DOHH2 (cell line): ENCODE results near the gene TBATA.

Experiments used
- H3F3A ChIP-seq: fragments of 200-600 bp; sonication (generic), shearing (Covaris generic); 2 replicates; pipeline ENCODE4 v1.6.0; 2016; ENCODE audit warnings: antibody characterized with exemption, mild to moderate bottlenecking; ENCODE audit not compliant: control insufficient read depth, insufficient read depth
- H3K27ac ChIP-seq: fragments of 200-600 bp; sonication (generic); 2 replicates; pipeline ENCODE4 v1.5.1; 2014; ENCODE audit warnings: low read depth, mild to moderate bottlenecking, low read length, moderate library complexity
- H3K27me3 ChIP-seq: fragments of 200-600 bp; sonication (generic); 2 replicates; pipeline ENCODE4 v1.6.1; 2014; ENCODE audit warnings: mild to moderate bottlenecking, low read length, mixed read lengths; ENCODE audit not compliant: control insufficient read depth
- H3K36me3 ChIP-seq: fragments of 200-600 bp; sonication (generic); 2 replicates; pipeline ENCODE4 v1.6.1; 2014; ENCODE audit warnings: mild to moderate bottlenecking, low read length, moderate library complexity, mixed read lengths; ENCODE audit not compliant: control insufficient read depth
- H3K4me1 ChIP-seq: fragments of 200-600 bp; sonication (generic); 2 replicates; pipeline ENCODE4 v1.6.1; 2014; ENCODE audit warnings: mild to moderate bottlenecking, low read length, mixed read lengths; ENCODE audit not compliant: control insufficient read depth
- H3K4me2 ChIP-seq: fragments of 200-600 bp; sonication (generic); 2 replicates; pipeline ENCODE4 v1.6.0; 2014; ENCODE audit warnings: mild to moderate bottlenecking, low read length, moderate library complexity
- H3K4me3 ChIP-seq: fragments of 200-600 bp; sonication (generic); 2 replicates; pipeline ENCODE4 v1.5.1; 2014; ENCODE audit warnings: mild to moderate bottlenecking, low read length, mixed read lengths
- H3K79me2 ChIP-seq: fragments of 200-600 bp; sonication (generic); 2 replicates; pipeline ENCODE4 v1.6.1; 2014; ENCODE audit warnings: mild to moderate bottlenecking, low read length, mixed read lengths; ENCODE audit not compliant: control insufficient read depth
- H3K9me2 ChIP-seq: fragments of 200-600 bp; sonication (generic); replicated peaks from 2 replicates; pipeline ENCODE4 v1.6.1; 2014; ENCODE audit warnings: mild to moderate bottlenecking, low read length, mixed read lengths; ENCODE audit not compliant: control insufficient read depth
- H3K9me3 ChIP-seq: fragments of 200-600 bp; sonication (generic); 2 replicates; pipeline ENCODE4 v1.6.1; 2014; ENCODE audit warnings: antibody characterized with exemption, low read length, mixed read lengths; ENCODE audit not compliant: control insufficient read depth, insufficient read depth
- H4K20me1 ChIP-seq: fragments of 200-600 bp; sonication (generic); 2 replicates; pipeline ENCODE4 v1.6.0; 2014; ENCODE audit warnings: low read depth, mild to moderate bottlenecking, antibody characterized with exemption, low read length, moderate library complexity; ENCODE audit not compliant: control insufficient read depth, insufficient read depth
- CTCF ChIP-seq: fragments of 200-600 bp; sonication (generic); IDR thresholded peaks from one replicate; pipeline ENCODE4 v1.5.1; 2014; ENCODE audit warnings: antibody characterized with exemption, mild to moderate bottlenecking, low read depth, low read length; ENCODE audit not compliant: poor library complexity, severe bottlenecking
- EZH2phosphoT487 ChIP-seq: fragments of 200-600 bp; sonication (generic); IDR thresholded peaks from 2 replicates; pipeline ENCODE4 v1.6.1; 2017; ENCODE audit warnings: borderline replicate concordance, mild to moderate bottlenecking, antibody characterized with exemption, low read length, moderate library complexity, mixed read lengths

The TBATA gene

GRCh38 chr10:70779088-70779487 is 6.1 kb downstream of the TBATA start:
- no peak overlapping the region for H3K4me2 ChIP-seq
- no peak for TF ChIP-seq CTCF
- TF ChIP-seq EZH2phosphoT487: no peak
- H3K9me2 ChIP-seq: no peaks in the 10 kb centered on the region
- no peaks in the 10 kb centered on the region for H3F3A ChIP-seq
- no peaks in the 10 kb centered on the region for H3K79me2 ChIP-seq
- no peaks in the 10 kb centered on the region for H3K9me3 ChIP-seq
- peaks cover 8% of the 10 kb centered on the region for H3K27me3 ChIP-seq
- no peaks in the 10 kb centered on the region for H3K36me3 ChIP-seq
- no peak overlapping the region for H3K4me3 ChIP-seq
- no peaks in the 10 kb centered on the region for H3K4me1 ChIP-seq
- H3K27ac ChIP-seq: no peak overlapping the region
- no peaks in the 10 kb centered on the region for H4K20me1 ChIP-seq

GRCh38 chr10:70778267-70778924 is 6.8 kb downstream of the TBATA start:
- no peaks in the 10 kb centered on the region for H3K36me3 ChIP-seq
- H3K4me3 ChIP-seq: no peak overlapping the region
- H3K9me3 ChIP-seq: no peaks in the 10 kb centered on the region
- H3F3A ChIP-seq: no peaks in the 10 kb centered on the region
- no peaks in the 10 kb centered on the region for H3K79me2 ChIP-seq
- peaks cover 6% of the 10 kb centered on the region for H3K27me3 ChIP-seq
- H3K27ac ChIP-seq: no peak overlapping the region
- no peaks in the 10 kb centered on the region for H4K20me1 ChIP-seq
- H3K9me2 ChIP-seq: no peaks in the 10 kb centered on the region
- no peaks in the 10 kb centered on the region for H3K4me1 ChIP-seq
- TF ChIP-seq CTCF (no peak), EZH2phosphoT487 (no peak)
- H3K4me2 ChIP-seq: no peak overlapping the region

GRCh38 chr10:70777063-70777875 is 7.9 kb downstream of the TBATA start:
- Histone ChIP-seq H3K27me3 (no peaks in the 10 kb centered on the region), H3K27ac (no peak overlapping the region), H3F3A (no peaks in the 10 kb centered on the region), H3K9me2 (no peaks in the 10 kb centered on the region), H3K4me2 (no peak overlapping the region), H3K9me3 (no peaks in the 10 kb centered on the region), H3K36me3 (no peaks in the 10 kb centered on the region), H4K20me1 (no peaks in the 10 kb centered on the region), H3K79me2 (no peaks in the 10 kb centered on the region), H3K4me1 (no peaks in the 10 kb centered on the region), H3K4me3 (no peak overlapping the region)
- TF ChIP-seq CTCF: no peak
- no peak for TF ChIP-seq EZH2phosphoT487
